PC-3 (cell line): ENCODE data around the gene KREMEN2. TPM values are rescaled to one million over a fixed set of nuclear protein-coding genes. Genes with fewer than 3 reads are reported as not detected.

Source experiments
- ATAC-seq: fragments of 200-7000 bp; cut with Tn5 transposase; 2 replicates; pipeline ENCODE4 v1.9.1; 2020; ENCODE audit warnings: mild to moderate bottlenecking, moderate library complexity
- BruUV-seq: library from RNA; stranded (reverse); fragments of 400-500 nt; replicated peaks from 2 replicates; lab custom pipeline; 2021; lab: Mats Ljungman, UMichigan
- CTCF ChIA-PET: fragments of 300-600 bp; sonication (Branson Sonifier 250); formaldehyde crosslinking; loops from one replicate; lab custom pipeline; 2022; ENCODE audit warnings: antibody characterized with exemption; lab: Charles Lee
- POLR2A ChIA-PET: fragments of 300-600 bp; sonication (Branson Sonifier 250); formaldehyde crosslinking; loops from one replicate; lab custom pipeline; 2022; ENCODE audit warnings: antibody characterized with exemption; ENCODE audit not compliant: unreplicated experiment; lab: Charles Lee
- DNase-seq: peaks from one replicate; pipeline ENCODE4 v3.0.0-alpha.2; 2015
- H2AFZ ChIP-seq: fragments of 300-600 bp; sonication (generic); 2 replicates; pipeline ENCODE4 v1.6.0; 2016; ENCODE audit warnings: antibody characterized with exemption, low read length
- H3F3A ChIP-seq: fragments of 300-600 bp; sonication (generic); one replicate; pipeline ENCODE4 v1.6.0; 2017; ENCODE audit warnings: antibody characterized with exemption, low read length, control low read depth, mild to moderate bottlenecking; ENCODE audit not compliant: unreplicated experiment
- H3K27ac ChIP-seq: fragments of 300-600 bp; sonication (generic); 2 replicates; pipeline ENCODE4 v1.5.1; 2016; ENCODE audit warnings: mild to moderate bottlenecking, low read length
- H3K27me3 ChIP-seq: fragments of 300-600 bp; sonication (generic); 2 replicates; pipeline ENCODE4 v1.6.1; 2016; ENCODE audit warnings: low read length, mixed read lengths
- H3K36me3 ChIP-seq: fragments of 300-600 bp; sonication (generic); 2 replicates; pipeline ENCODE4 v1.6.1; 2016; ENCODE audit warnings: low read depth, mixed run types, low read length, mixed read lengths
- H3K4me1 ChIP-seq: fragments of 300-600 bp; sonication (generic); 2 replicates; pipeline ENCODE4 v1.5.1; 2016; ENCODE audit warnings: low read length; ENCODE audit not compliant: insufficient read depth
- H3K4me2 ChIP-seq: fragments of 300-600 bp; sonication (generic); 2 replicates; pipeline ENCODE4 v1.6.0; 2016; ENCODE audit warnings: low read length
- H3K4me3 ChIP-seq: fragments of 300-600 bp; sonication (generic); 2 replicates; pipeline ENCODE4 v1.5.1; 2016; ENCODE audit warnings: mild to moderate bottlenecking, low read length, mixed read lengths
- H3K79me2 ChIP-seq: fragments of 300-600 bp; sonication (generic); 2 replicates; pipeline ENCODE4 v1.6.1; 2017; ENCODE audit warnings: low read length, mixed read lengths
- H3K9ac ChIP-seq: fragments of 300-600 bp; sonication (generic); 2 replicates; pipeline ENCODE4 v1.6.0; 2016; ENCODE audit warnings: mild to moderate bottlenecking, low read length
- H3K9me2 ChIP-seq: fragments of 300-600 bp; sonication (generic); replicated peaks from 2 replicates; pipeline ENCODE4 v1.6.1; 2016; ENCODE audit warnings: mixed run types, low read length, mixed read lengths
- H3K9me3 ChIP-seq: fragments of 300-600 bp; sonication (generic); 2 replicates; pipeline ENCODE4 v1.6.1; 2016; ENCODE audit warnings: low read length, mixed read lengths
- H4K20me1 ChIP-seq: fragments of 300-600 bp; sonication (generic); 2 replicates; pipeline ENCODE4 v1.6.1; 2016; ENCODE audit warnings: low read length, mixed read lengths
- EZH2 ChIP-seq: fragments of 300-600 bp; sonication (generic); IDR thresholded peaks from one replicate; pipeline ENCODE4 v1.6.1; 2017; ENCODE audit warnings: antibody characterized with exemption, mild to moderate bottlenecking, low read length; ENCODE audit not compliant: unreplicated experiment
- EZH2phosphoT487 ChIP-seq: fragments of 300-600 bp; sonication (generic); IDR thresholded peaks from 2 replicates; pipeline ENCODE4 v1.6.1; 2018; ENCODE audit warnings: mild to moderate bottlenecking, antibody characterized with exemption, low read length, borderline replicate concordance
- intact Hi-C: fragments of 100-400 bp; cut with micrococcal nuclease; formaldehyde crosslinking; loops from 2 replicates; pipeline ENCODE4 v1.9.0; 2023
- total RNA-seq: library from RNA; depleted of rRNA; stranded (reverse); fragments of >200 nt; gene quantifications from 2 replicates; pipeline ENCODE4 v1.2.3, GENCODE V29; 2014
- TF ChIP-seq, protein P1 (sequence below): fragments of 300-600 bp; sonication (generic); conservative IDR thresholded peaks from 2 replicates; pipeline ENCODE4 v1.5.1; 2017; ENCODE audit warnings: antibody characterized with exemption, low read depth, mild to moderate bottlenecking, low read length

Gene KREMEN2
- total RNA-seq, 1 experiment from 2014 or later, result 3.6 TPM

DNA sequence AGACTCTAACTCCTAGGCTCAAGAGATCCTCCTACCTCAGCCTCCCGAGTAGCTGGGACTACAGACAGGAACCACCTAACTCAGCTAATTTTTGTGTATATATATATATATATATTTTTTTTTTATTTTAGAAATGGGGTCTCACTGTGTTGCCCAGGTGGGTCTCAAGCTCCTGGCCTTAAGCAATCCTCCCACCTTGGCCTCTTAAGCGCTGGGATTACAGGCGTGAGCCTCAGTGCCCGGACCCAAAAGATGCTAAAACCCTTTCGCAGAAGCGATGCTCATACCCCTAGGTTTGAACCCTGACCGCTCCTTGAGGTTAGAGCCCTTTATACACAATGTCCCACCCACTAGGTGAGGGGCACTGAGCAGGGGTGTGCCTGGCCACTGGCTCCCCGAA, 46.4 kb downstream of the KREMEN2 start:
- H3K9me2 ChIP-seq, result no peaks in the 10 kb centered on the region
- no peak overlapping the region for H2AFZ ChIP-seq
- H3K4me3 ChIP-seq, result no peak overlapping the region
- H3F3A ChIP-seq, result no peaks in the 10 kb centered on the region
- ChIA-PET CTCF (interaction anchor here (1.4 kb wide), 1 partner anchor 12 kb away, joined by 6 read pairs; no protein-coding TSS in a partner anchor), POLR2A (interaction anchor here (0.6 to 2.4 kb wide), 3 partner anchors 10 to 153 kb away, joined by 3 to 18 read pairs (median 3); partner anchors contain the start of gene TNFRSF12A)
- peak overlapping the region; percentile 75 for H3K27ac ChIP-seq
- no peak for TF ChIP-seq EZH2phosphoT487
- TF ChIP-seq, protein P1, sequence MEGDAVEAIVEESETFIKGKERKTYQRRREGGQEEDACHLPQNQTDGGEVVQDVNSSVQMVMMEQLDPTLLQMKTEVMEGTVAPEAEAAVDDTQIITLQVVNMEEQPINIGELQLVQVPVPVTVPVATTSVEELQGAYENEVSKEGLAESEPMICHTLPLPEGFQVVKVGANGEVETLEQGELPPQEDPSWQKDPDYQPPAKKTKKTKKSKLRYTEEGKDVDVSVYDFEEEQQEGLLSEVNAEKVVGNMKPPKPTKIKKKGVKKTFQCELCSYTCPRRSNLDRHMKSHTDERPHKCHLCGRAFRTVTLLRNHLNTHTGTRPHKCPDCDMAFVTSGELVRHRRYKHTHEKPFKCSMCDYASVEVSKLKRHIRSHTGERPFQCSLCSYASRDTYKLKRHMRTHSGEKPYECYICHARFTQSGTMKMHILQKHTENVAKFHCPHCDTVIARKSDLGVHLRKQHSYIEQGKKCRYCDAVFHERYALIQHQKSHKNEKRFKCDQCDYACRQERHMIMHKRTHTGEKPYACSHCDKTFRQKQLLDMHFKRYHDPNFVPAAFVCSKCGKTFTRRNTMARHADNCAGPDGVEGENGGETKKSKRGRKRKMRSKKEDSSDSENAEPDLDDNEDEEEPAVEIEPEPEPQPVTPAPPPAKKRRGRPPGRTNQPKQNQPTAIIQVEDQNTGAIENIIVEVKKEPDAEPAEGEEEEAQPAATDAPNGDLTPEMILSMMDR, result no peak
- TF ChIP-seq EZH2, result no peak
- no peak for DNase-seq
- no peaks in the 10 kb centered on the region for H3K79me2 ChIP-seq
- no TSS peak for BruUV-seq
- no peaks in the 10 kb centered on the region for H3K27me3 ChIP-seq
- ATAC-seq, result no peak
- no peak overlapping the region for H3K9ac ChIP-seq
- no peaks in the 10 kb centered on the region for H3K36me3 ChIP-seq
- intact Hi-C loops, result no loop called here
- H3K9me3 ChIP-seq, result no peaks in the 10 kb centered on the region
- H4K20me1 ChIP-seq, result no peaks in the 10 kb centered on the region
- H3K4me2 ChIP-seq, result peak overlapping the region; percentile 74
- H3K4me1 ChIP-seq, result peaks cover 37% of the 10 kb centered on the region

DNA sequence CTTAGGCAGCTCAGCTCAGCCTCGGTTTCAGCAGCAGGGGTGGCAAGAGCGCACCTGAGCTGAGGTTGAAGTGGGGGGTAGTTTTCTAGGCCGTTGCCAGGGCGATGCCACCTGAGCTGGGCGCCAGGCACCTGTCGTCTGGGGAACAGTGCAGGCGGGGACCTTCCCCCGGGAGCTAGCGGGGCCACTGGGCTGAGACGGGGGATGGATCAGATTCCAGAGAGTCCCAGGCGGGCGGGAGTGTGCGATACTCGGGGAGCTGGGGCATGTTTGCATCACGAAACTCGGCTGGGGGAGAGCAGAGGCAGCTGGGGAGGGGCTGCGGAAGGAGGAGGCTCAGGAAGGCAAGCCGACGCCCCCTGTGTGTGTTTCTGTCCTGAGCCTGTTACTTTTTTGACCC, 48.2 kb downstream of the KREMEN2 start:
- ATAC-seq (no peak), DNase-seq (no peak)
- POLR2A ChIA-PET, result interaction anchor here (0.7 kb wide), 1 partner anchor 366 kb away, joined by 3 read pairs; no protein-coding TSS in a partner anchor

More for the DNA sequence above, 48.2 kb downstream of the KREMEN2 start:
- Histone ChIP-seq H4K20me1 (no peaks in the 10 kb centered on the region), H3F3A (no peaks in the 10 kb centered on the region), H3K4me3 (no peak overlapping the region), H3K4me2 (no peak overlapping the region), H3K9me3 (no peaks in the 10 kb centered on the region), H2AFZ (no peak overlapping the region), H3K27me3 (no peaks in the 10 kb centered on the region), H3K79me2 (no peaks in the 10 kb centered on the region), H3K36me3 (no peaks in the 10 kb centered on the region), H3K9ac (no peak overlapping the region), H3K9me2 (no peaks in the 10 kb centered on the region), H3K27ac (no peak overlapping the region), H3K4me1 (peaks cover 37% of the 10 kb centered on the region)
- intact Hi-C loops, result no loop called here
- no peak for TF ChIP-seq EZH2phosphoT487
- TF ChIP-seq, protein P1, result no peak
- no peak for TF ChIP-seq EZH2
- no TSS peak for BruUV-seq
- CTCF ChIA-PET, result no interaction called here
